ENCODE data around the gene ZDBF2. TPM values are rescaled to one million over a fixed set of nuclear protein-coding genes. Genes with fewer than 3 reads are reported as not detected.

ZDBF2 gene
- total and polyA plus RNA-seq, 2 of the 8 experiments (the other 6 are each of a cell fraction or from before 2014, with no cell fraction given): 1.5 to 17.2 TPM

DNA sequence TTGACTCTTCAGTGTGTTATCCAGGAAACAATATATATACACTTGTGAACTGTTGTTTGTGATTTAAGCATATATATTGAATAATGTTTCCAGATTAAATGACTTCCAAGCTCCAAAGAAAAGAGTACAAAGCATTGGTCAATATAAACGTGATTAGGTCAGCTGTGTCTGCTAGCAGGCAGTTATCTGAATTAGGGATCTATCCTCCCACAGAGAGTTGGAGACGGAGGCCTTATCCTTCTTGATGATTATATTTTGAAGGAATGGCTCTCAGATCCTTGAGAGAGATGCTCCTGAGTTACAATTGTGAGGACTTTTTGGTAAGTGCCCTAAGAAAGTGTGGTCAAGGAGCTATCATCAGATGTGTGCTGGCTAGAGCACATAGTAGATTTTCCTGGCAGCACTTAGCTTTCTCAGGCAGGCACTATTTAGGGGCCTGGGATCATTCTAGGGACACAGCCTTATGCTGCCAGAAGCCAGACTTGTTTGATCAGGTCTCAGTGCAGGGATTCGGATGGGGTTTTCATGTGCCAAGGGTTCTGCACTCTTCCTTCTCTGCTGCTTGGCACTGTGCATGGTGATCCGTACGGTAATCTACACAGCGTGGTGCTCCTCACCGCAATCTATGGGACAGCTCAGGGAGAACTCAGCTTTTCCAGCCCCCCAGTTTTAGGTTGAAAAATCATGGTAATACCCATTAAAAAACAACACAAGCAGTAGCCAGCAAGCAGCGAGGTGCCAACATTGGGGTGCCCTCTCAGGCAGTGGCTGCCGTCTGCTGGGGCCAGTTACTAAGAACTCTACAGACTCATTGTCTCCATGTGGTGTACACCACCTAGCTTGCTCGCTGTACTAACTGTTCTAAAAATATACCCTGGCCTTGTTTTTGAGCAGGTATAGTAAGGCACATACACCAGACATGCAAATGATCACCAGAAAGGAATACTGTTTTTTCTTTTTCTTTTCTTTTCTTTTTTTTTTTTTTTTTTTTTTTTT lies 8.0 kb upstream of the ZDBF2 start:
- Histone ChIP-seq H3K4me3 (ENCODE audit: extremely low read depth in 1 of 4, insufficient read depth in 2 of 4, low read depth in 3 of 4, low read length in 4 of 4) (no peak overlapping the region), H3K4me2 (ENCODE audit: insufficient read depth in 1 of 2, low read depth in 2 of 2, low read length in 2 of 2) (no peak overlapping the region), H3K9ac (replicated peaks in 1 of 4; ENCODE audit: extremely low read depth in 1 of 4, low read depth in 3 of 4, low read length in 3 of 4) (no peak overlapping the region), H3K56ac (replicated peaks; ENCODE audit: insufficient read length, low read depth, low read length) (no peak overlapping the region), H4K91ac (replicated peaks; ENCODE audit: insufficient read length, low read length) (no peak overlapping the region), H3K9me3 (ENCODE audit: insufficient read depth in 2 of 2, low read depth in 1 of 2, low read length in 1 of 2) (no peaks in the 10 kb centered on the region), H3K4me1 (replicated peaks in 1 of 4; ENCODE audit: control insufficient read depth in 3 of 4, insufficient read depth in 4 of 4, low read length in 3 of 4) (peaks cover 2 to 5% (median 3%) of the 10 kb centered on the region in 4 experiments; a peak in 4 of 7 replicates), H3K18ac (ENCODE audit: extremely low read depth, low read length) (no peak overlapping the region), H3K27ac (ENCODE audit: low read depth, low read length) (no peak overlapping the region), H3K79me2 (ENCODE audit: control insufficient read depth in 1 of 2, insufficient read depth in 2 of 2, low read length in 2 of 2) (no peaks in the 10 kb centered on the region), H4K8ac (ENCODE audit: extremely low read depth, insufficient read depth, low read length) (no peak overlapping the region), H2BK5ac (ENCODE audit: low read depth, low read length) (no peak overlapping the region), H4K5ac (ENCODE audit: insufficient read length, low read depth, low read length) (no peak overlapping the region), H3K27me3 (replicated peaks in 1 of 4; ENCODE audit: control insufficient read depth in 3 of 4, extremely low read depth in 1 of 4, insufficient read depth in 3 of 4, low read length in 3 of 4) (peaks cover 53 to 97% (median 87%) of the 10 kb centered on the region in 4 experiments), H3K4ac (replicated peaks; ENCODE audit: insufficient read length, low read depth, low read length) (no peak overlapping the region), H3K79me1 (ENCODE audit: low read depth, low read length) (no peaks in the 10 kb centered on the region), H2BK15ac (ENCODE audit: low read length) (no peak overlapping the region), H3K14ac (ENCODE audit: insufficient read length) (no peak overlapping the region), H4K20me1 (replicated peaks in 1 of 2; ENCODE audit: control insufficient read depth in 1 of 2, insufficient read depth in 2 of 2, low read length in 2 of 2) (peaks cover 0 to 4% of the 10 kb centered on the region in 2 experiments), H3K36me3 (ENCODE audit: control insufficient read depth in 2 of 4, insufficient read depth in 4 of 4, low read length in 3 of 4) (no peaks in the 10 kb centered on the region), H3K23ac (ENCODE audit: insufficient read length) (no peak overlapping the region), H2BK120ac (replicated peaks; ENCODE audit: low read depth, low read length) (no peak overlapping the region), H2BK20ac (ENCODE audit: low read length) (no peak overlapping the region), H3K23me2 (ENCODE audit: low read depth, low read length) (no peaks in the 10 kb centered on the region), H2AK5ac (ENCODE audit: low read depth, low read length) (no peak overlapping the region), H2BK12ac (ENCODE audit: low read depth, low read length) (no peak overlapping the region), H2AFZ (ENCODE audit: low read length) (no peak overlapping the region)
- ChIA-PET POLR2A (ENCODE audit: partially characterized antibody) (interaction anchor here (1.1 to 1.5 kb wide), 4 partner anchors 9 to 107 kb away, joined by 3 to 4 read pairs (median 4); partner anchors contain the start of genes EEF1B2 and NDUFS1), CTCF (ENCODE audit: partially characterized antibody) (interaction anchor here (0.7 to 1.8 kb wide), 3 partner anchors 9 to 14 kb away, joined by 3 to 9 read pairs (median 3); no protein-coding TSS in a partner anchor)
- 51% methylated on average over 10 of the region's 10 CpGs; no CpG with 5 or more reads in 1 of the 2 experiments for WGBS, 2 experiments (ENCODE audit: extremely low coverage in 1 of 2, insufficient coverage in 1 of 2, insufficient read length in 1 of 2, insufficient replicate concordance in 2 of 2, low coverage in 1 of 2, low lambda C conversion rate in 2 of 2, missing lambda C conversion rate in 1 of 2)
- no peak for FAIRE-seq
- DNase-seq (ENCODE audit: low read depth in 1 of 2, low spot score in 2 of 2): no peak
- TF ChIP-seq POLR2A (IDR thresholded peaks at IDR 0.05; ENCODE audit: control extremely low read depth in 1 of 2, low read depth in 2 of 2, low read length in 2 of 2) (no peak), SUZ12 (IDR thresholded peaks at IDR 0.05; ENCODE audit: low read length) (peak; percentile 44; the same call in 1 of the 2 replicates), RNF2 (IDR thresholded peaks at IDR 0.05; ENCODE audit: borderline replicate concordance, low read depth, low read length, missing control alignments, poor library complexity, severe bottlenecking) (peak; percentile 32)

Data from H1 (cell line).